H1 (cell line): ENCODE measurements around the gene RPSA. TPM values are rescaled to one million over a fixed set of nuclear protein-coding genes. Genes with fewer than 3 reads are reported as not detected.

ENCODE experiments used
- CTCF ChIA-PET: fragments of 300-600 bp; sonication (Branson Sonifier 250); formaldehyde crosslinking; loops from one replicate; lab custom pipeline; 2021; ENCODE audit not compliant: partially characterized antibody; lab: Charles Lee
- POLR2A ChIA-PET: fragments of 300-600 bp; sonication (Branson Sonifier 250); formaldehyde crosslinking; loops from one replicate; lab custom pipeline; 2021; ENCODE audit warnings: inconsistent platforms; ENCODE audit not compliant: partially characterized antibody; lab: Charles Lee
- DNase-seq, 2 experiments: peaks; one replicate each; pipeline versions ENCODE4 v3.0.0 to v3.0.0-alpha.2; 2010 to 2022; ENCODE audit warnings: low spot score in 2 of 2, low read depth in 1 of 2, mixed read lengths in 1 of 2
- FAIRE-seq: peaks from 2 replicates; lab custom pipeline; 2011; peaks lifted over from hg19 to GRCh38; lab: Jason Lieb, UNC
- H2AFZ ChIP-seq: 2 replicates; pipeline ENCODE4 v1.8.1; 2012; ENCODE audit warnings: low read length, inconsistent platforms
- H2AK5ac ChIP-seq: 2 replicates; pipeline ENCODE4 v1.6.1; 2013; ENCODE audit warnings: low read depth, low read length
- H2BK120ac ChIP-seq: replicated peaks from 2 replicates; pipeline ENCODE3; 2013; ENCODE audit warnings: low read depth, low read length, inconsistent platforms
- H2BK12ac ChIP-seq: 2 replicates; pipeline ENCODE4 v1.6.1; 2013; ENCODE audit warnings: low read depth, low read length
- H2BK15ac ChIP-seq: 2 replicates; pipeline ENCODE4 v1.6.1; 2013; ENCODE audit warnings: low read length
- H2BK20ac ChIP-seq: 2 replicates; pipeline ENCODE4 v1.6.1; 2013; ENCODE audit warnings: low read length
- H2BK5ac ChIP-seq: 2 replicates; pipeline ENCODE4 v1.6.1; 2013; ENCODE audit warnings: low read depth, low read length
- H3K14ac ChIP-seq: 2 replicates; pipeline ENCODE4 v1.6.1; 2013; ENCODE audit warnings: inconsistent platforms; ENCODE audit not compliant: insufficient read length
- H3K18ac ChIP-seq: 2 replicates; pipeline ENCODE4 v1.6.1; 2013; ENCODE audit warnings: low read length; ENCODE audit errors: extremely low read depth
- H3K23ac ChIP-seq: 2 replicates; pipeline ENCODE4 v1.6.1; 2013; ENCODE audit warnings: inconsistent platforms; ENCODE audit not compliant: insufficient read length
- H3K23me2 ChIP-seq: 2 replicates; pipeline ENCODE4 v1.6.1; 2013; ENCODE audit warnings: low read depth, low read length
- H3K27ac ChIP-seq: 2 replicates; pipeline ENCODE4 v1.6.1; 2011; ENCODE audit warnings: low read depth, low read length, inconsistent platforms
- H3K27me3 ChIP-seq, 4 experiments: replicated peaks in 1 of 4; 1 replicate in 1 of 4; 2 replicates in 3 of 4; pipeline versions ENCODE4 v1.6.1 to v1.8.1; 2011 to 2013; ENCODE audit warnings: low read length in 3 of 4, mild to moderate bottlenecking in 3 of 4, inconsistent platforms in 2 of 4, mixed read lengths in 2 of 4, moderate library complexity in 1 of 4; ENCODE audit not compliant: control insufficient read depth in 3 of 4, insufficient read depth in 3 of 4; ENCODE audit errors: extremely low read depth in 1 of 4
- H3K36me3 ChIP-seq, 4 experiments: 2 replicates each; pipeline versions ENCODE4 v1.6.1 to v1.8.1; 2011 to 2013; ENCODE audit warnings: mild to moderate bottlenecking in 4 of 4, low read length in 3 of 4, moderate library complexity in 2 of 4, control low read depth in 1 of 4, inconsistent platforms in 1 of 4; ENCODE audit not compliant: insufficient read depth in 4 of 4, control insufficient read depth in 2 of 4
- H3K4ac ChIP-seq: replicated peaks from 2 replicates; pipeline ENCODE3; 2013; ENCODE audit warnings: low read length, low read depth, mixed read lengths, inconsistent platforms; ENCODE audit not compliant: insufficient read length
- H3K4me1 ChIP-seq, 4 experiments: replicated peaks in 1 of 4; 1 replicate in 1 of 4; 2 replicates in 3 of 4; pipeline versions ENCODE4 v1.6.1 to v1.8.1; 2011 to 2013; ENCODE audit warnings: low read length in 3 of 4, inconsistent platforms in 2 of 4, mixed read lengths in 1 of 4; ENCODE audit not compliant: insufficient read depth in 4 of 4, control insufficient read depth in 3 of 4
- H3K4me2 ChIP-seq, 2 experiments: 2 replicates each; pipeline versions ENCODE4 v1.6.1 to v1.8.1; 2011 to 2013; ENCODE audit warnings: low read depth in 2 of 2, low read length in 2 of 2, control low read depth in 1 of 2, inconsistent platforms in 1 of 2, mild to moderate bottlenecking in 1 of 2; ENCODE audit not compliant: insufficient read depth in 1 of 2
- H3K4me3 ChIP-seq, 4 experiments: fragments of 200-600, 300-600 bp in 1 of 4; sonication (generic), shearing (Covaris generic), sonication (Bioruptor Twin) in 1 of 4; 2 replicates each; pipeline versions ENCODE4 v1.5.1 to v1.8.1; 2011 to 2016; ENCODE audit warnings: low read length in 4 of 4, low read depth in 3 of 4, control low read depth in 2 of 4, inconsistent platforms in 2 of 4, mild to moderate bottlenecking in 2 of 4, mixed read lengths in 1 of 4, moderate library complexity in 1 of 4; ENCODE audit not compliant: insufficient read depth in 2 of 4; ENCODE audit errors: extremely low read depth in 1 of 4
- H3K56ac ChIP-seq: replicated peaks from 2 replicates; pipeline ENCODE3; 2013; ENCODE audit warnings: low read depth, mild to moderate bottlenecking, mixed read lengths, low read length, inconsistent platforms; ENCODE audit not compliant: insufficient read length
- H3K79me1 ChIP-seq: 2 replicates; pipeline ENCODE4 v1.6.1; 2013; ENCODE audit warnings: low read depth, low read length, control low read depth
- H3K79me2 ChIP-seq, 2 experiments: 2 replicates each; pipeline versions ENCODE4 v1.6.1 to v1.8.1; 2012 to 2013; ENCODE audit warnings: low read length in 2 of 2, mild to moderate bottlenecking in 2 of 2, inconsistent platforms in 1 of 2; ENCODE audit not compliant: insufficient read depth in 2 of 2, control insufficient read depth in 1 of 2
- H3K9ac ChIP-seq, 4 experiments: replicated peaks in 1 of 4; 1 replicate in 1 of 4; 2 replicates in 3 of 4; pipeline versions ENCODE4 v1.6.1 to v1.8.1; 2011 to 2013; ENCODE audit warnings: low read depth in 3 of 4, low read length in 3 of 4, control low read depth in 2 of 4, mild to moderate bottlenecking in 2 of 4, moderate library complexity in 2 of 4, inconsistent platforms in 1 of 4; ENCODE audit errors: extremely low read depth in 1 of 4
- H3K9me3 ChIP-seq, 2 experiments: 2 replicates each; pipeline versions ENCODE4 v1.6.1 to v1.8.1; 2012 to 2013; ENCODE audit warnings: mild to moderate bottlenecking in 2 of 2, moderate library complexity in 2 of 2, control low read depth in 1 of 2, inconsistent platforms in 1 of 2, low read depth in 1 of 2, low read length in 1 of 2, mixed read lengths in 1 of 2; ENCODE audit not compliant: insufficient read depth in 2 of 2
- H4K20me1 ChIP-seq, 2 experiments: replicated peaks in 1 of 2; 2 replicates each; pipeline versions ENCODE3 to v1.8.1; 2011 to 2013; ENCODE audit warnings: inconsistent platforms in 2 of 2, low read length in 2 of 2, mild to moderate bottlenecking in 1 of 2; ENCODE audit not compliant: insufficient read depth in 2 of 2, control insufficient read depth in 1 of 2
- H4K5ac ChIP-seq: 2 replicates; pipeline ENCODE4 v1.6.1; 2013; ENCODE audit warnings: low read length, low read depth, mixed read lengths, inconsistent platforms; ENCODE audit not compliant: insufficient read length
- H4K8ac ChIP-seq: 2 replicates; pipeline ENCODE4 v1.8.0; 2013; ENCODE audit warnings: mild to moderate bottlenecking, moderate library complexity, low read length, inconsistent platforms; ENCODE audit not compliant: insufficient read depth; ENCODE audit errors: extremely low read depth
- H4K91ac ChIP-seq: replicated peaks from 2 replicates; pipeline ENCODE3; 2013; ENCODE audit warnings: low read length, mixed read lengths, inconsistent platforms; ENCODE audit not compliant: insufficient read length
- ATF2 ChIP-seq: IDR thresholded peaks from 2 replicates; pipeline ENCODE4 v1.6.1; 2012; ENCODE audit warnings: low read length, inconsistent platforms
- CBX5 ChIP-seq: fragments of 300-800, 300-1000 bp; sonication (generic); IDR thresholded peaks from 2 replicates; pipeline ENCODE4 v1.7.1; 2016; ENCODE audit warnings: antibody characterized with exemption, low read length, low read depth
- CREB1 ChIP-seq: IDR thresholded peaks from 2 replicates; pipeline ENCODE4 v1.6.1; 2012; ENCODE audit warnings: inconsistent platforms
- EZH2 ChIP-seq: fragments of 200-600 bp; sonication (generic); IDR thresholded peaks from 2 replicates; pipeline ENCODE4 v1.7.1; 2012; ENCODE audit warnings: low read depth, mild to moderate bottlenecking, moderate library complexity, low read length, inconsistent platforms; ENCODE audit not compliant: severe bottlenecking
- MAFK ChIP-seq: IDR thresholded peaks from 2 replicates; pipeline ENCODE4 v1.6.1; 2012; ENCODE audit warnings: low read depth, mild to moderate bottlenecking, improper control_type of control experiment, low read length
- NANOG ChIP-seq: IDR thresholded peaks from 2 replicates; pipeline ENCODE4 v1.6.1; 2011; ENCODE audit warnings: low read length, low read depth, mild to moderate bottlenecking, inconsistent platforms; ENCODE audit not compliant: insufficient read depth, poor library complexity, severe bottlenecking
- PHF8 ChIP-seq: fragments of 200-600 bp; sonication (generic); conservative IDR thresholded peaks from 2 replicates; pipeline ENCODE4 v1.7.1; 2012; ENCODE audit warnings: low read depth, mild to moderate bottlenecking, inconsistent platforms, low read length, moderate library complexity
- RAD21 ChIP-seq, 2 experiments: IDR thresholded peaks in 1 of 2; conservative IDR thresholded peaks in 1 of 2; 2 replicates each; pipeline ENCODE4 v1.6.1; 2011; ENCODE audit warnings: low read depth in 2 of 2, low read length in 2 of 2, improper control_type of control experiment in 1 of 2, inconsistent platforms in 1 of 2, mild to moderate bottlenecking in 1 of 2, moderate library complexity in 1 of 2
- RBBP5 ChIP-seq: IDR thresholded peaks from 2 replicates; pipeline ENCODE4 v1.7.1; 2012; ENCODE audit warnings: low read depth, mild to moderate bottlenecking, inconsistent platforms, low read length, moderate library complexity, borderline replicate concordance
- RNF2 ChIP-seq: fragments of 200-900, 300-1000 bp; sonication (generic); IDR thresholded peaks from 2 replicates; pipeline ENCODE4 v1.7.1; 2016; ENCODE audit warnings: borderline replicate concordance, low read depth, mild to moderate bottlenecking, antibody characterized with exemption, low read length; ENCODE audit not compliant: poor library complexity, severe bottlenecking; ENCODE audit errors: missing control alignments
- SP2 ChIP-seq: IDR thresholded peaks from 2 replicates; pipeline ENCODE4 v1.6.1; 2012; ENCODE audit warnings: mild to moderate bottlenecking, low read length, inconsistent platforms
- SUZ12 ChIP-seq: fragments of 200-600 bp; sonication (generic); IDR thresholded peaks from 2 replicates; pipeline ENCODE4 v1.6.1; 2012; ENCODE audit warnings: mild to moderate bottlenecking, inconsistent platforms, low read length, moderate library complexity, mixed read lengths
- WGBS, 2 experiments: shearing (Covaris generic) in 1 of 2; methylation state at CpG; one replicate each; pipeline versions ENCODE4 v1.1.6 to v1.1.7; 2013 to 2015; ENCODE audit warnings: low lambda C conversion rate in 2 of 2, mixed read lengths in 2 of 2, inconsistent platforms in 1 of 2, low coverage in 1 of 2, missing lambda C conversion rate in 1 of 2; ENCODE audit not compliant: insufficient replicate concordance in 2 of 2, insufficient coverage in 1 of 2, insufficient read length in 1 of 2; ENCODE audit errors: extremely low coverage in 1 of 2, missing lambda C conversion rate in 1 of 2; 5-methylcytosine and 5-hydroxymethylcytosine counted together
- polyA plus RNA-seq, 7 experiments: library from polyadenylated mRNA; depleted of rRNA in 3 of 7; stranded (reverse) in 5 of 7; unstranded in 2 of 7; fragments of >200 nt in 5 of 7; fragments of 200-250 nt in 2 of 7; gene quantifications; 1 replicate in 5 of 7; 2 replicates in 1 of 7; 4 replicates in 1 of 7; pipeline versions ENCODE4 v1.2.1 to v1.2.3, GENCODE V29; 2011 to 2013; ENCODE audit warnings: missing spikeins in 2 of 7, mixed read lengths in 2 of 7
- total RNA-seq: library from RNA; stranded (reverse); fragmentation: NEBNext Ultra II Directional; extraction: Animal tissue kit (Norgen Biotek cat#: 25700); gene quantifications from 2 replicates; pipeline ENCODE4 v1.2.1, GENCODE V29; 2021

The RPSA gene
- total and polyA plus RNA-seq, 2 of the 8 experiments (the other 6 are each of a cell fraction or from before 2014, with no cell fraction given): 2,661 to 7,468 TPM

GRCh38 chr3:39362812-39363211 lies 43.7 kb upstream of the RPSA start:
- no peak for DNase-seq
- Histone ChIP-seq H4K20me1 (no peaks in the 10 kb centered on the region), H2BK5ac (no peak overlapping the region), H3K27me3 (no peaks in the 10 kb centered on the region), H3K9ac (no peak overlapping the region), H3K23me2 (no peaks in the 10 kb centered on the region), H3K4me2 (no peak overlapping the region), H2AFZ (no peak overlapping the region), H2AK5ac (no peak overlapping the region), H3K9me3 (no peaks in the 10 kb centered on the region), H2BK15ac (no peak overlapping the region), H2BK20ac (no peak overlapping the region), H3K79me2 (no peaks in the 10 kb centered on the region), H4K5ac (no peak overlapping the region), H3K79me1 (no peaks in the 10 kb centered on the region), H3K36me3 (no peaks in the 10 kb centered on the region), H3K4me1 (no peaks in the 10 kb centered on the region), H4K91ac (no peak overlapping the region), H2BK120ac (no peak overlapping the region), H3K56ac (no peak overlapping the region), H2BK12ac (no peak overlapping the region), H3K14ac (no peak overlapping the region), H3K18ac (no peak overlapping the region), H3K4me3 (no peak overlapping the region), H3K27ac (no peak overlapping the region), H4K8ac (no peak overlapping the region), H3K4ac (no peak overlapping the region), H3K23ac (no peak overlapping the region)
- no peak for FAIRE-seq
- ChIA-PET CTCF (interaction anchor here (1.3 kb wide), 1 partner anchor 15 kb away, joined by 5 read pairs; no protein-coding TSS in a partner anchor), POLR2A (no interaction called here)
- WGBS, 2 experiments: 92% methylated on average over 2 of the region's 2 CpGs; no CpG with 5 or more reads in 1 of the 2 experiments
- TF ChIP-seq ATF2 (no peak), CREB1 (no peak), CBX5 (no peak), NANOG (no peak), RAD21 (IDR thresholded peaks at IDR 0.05 in 1 of 2, conservative IDR thresholded peaks at IDR 0.05 in 1 of 2; ENCODE audit: low read depth in 2 of 2, low read length in 2 of 2) (no peak), RNF2 (no peak), SUZ12 (no peak), EZH2 (no peak), PHF8 (no peak), SP2 (no peak), MAFK (no peak), RBBP5 (no peak)
